Heart left ventricle (tissue), 16 donors: ENCODE results near the gene MKRN1. TPM values are rescaled to one million over a fixed set of nuclear protein-coding genes. Genes with fewer than 3 reads are reported as not detected.
"Not testable (repeated sequence)": the region's sequence is repeated elsewhere in the genome, so short reads cannot be mapped to it uniquely, and the experiment has no call there.

Experiments
- ATAC-seq, 4 donors: fragments of 200-7000 bp; cut with Tn5 transposase; one replicate each; pipeline ENCODE4 v1.9.1; 2020 to 2022; ENCODE audit warnings: moderate library complexity in 4 of 4, mild to moderate bottlenecking in 3 of 4, moderate number of reproducible peaks in 1 of 4
- DNase-seq, 5 donors: peaks; one replicate each; pipeline ENCODE4 v3.0.0-alpha.2; 2020
- H3K27ac ChIP-seq, 12 donors: fragments of 200-600 bp; sonication (generic) in 4 of 12; one replicate each; pipeline versions ENCODE4 v1.5.0 to v1.8.0; 2016 to 2022; ENCODE audit warnings: mild to moderate bottlenecking in 2 of 12
- H3K27me3 ChIP-seq, 9 donors: fragments of 200-600 bp; sonication (generic) in 2 of 9; one replicate each; pipeline versions ENCODE4 v1.5.1 to v1.8.0; 2016 to 2022; ENCODE audit warnings: mild to moderate bottlenecking in 3 of 9
- H3K36me3 ChIP-seq, 9 donors: fragments of 200-600 bp; sonication (generic) in 2 of 9; one replicate each; pipeline versions ENCODE4 v1.5.0 to v1.8.0; 2018 to 2022; ENCODE audit warnings: mild to moderate bottlenecking in 2 of 9
- H3K4me1 ChIP-seq, 12 donors: fragments of 200-600 bp; sonication (generic) in 4 of 12; one replicate each; pipeline versions ENCODE4 v1.5.0 to v1.8.0; 2016 to 2022; ENCODE audit warnings: mild to moderate bottlenecking in 3 of 12
- H3K4me3 ChIP-seq, 12 donors: fragments of 200-600 bp; sonication (generic) in 4 of 12; one replicate each; pipeline versions ENCODE4 v1.5.0 to v1.8.0; 2017 to 2022; ENCODE audit warnings: mild to moderate bottlenecking in 9 of 12, moderate library complexity in 4 of 12
- H3K9me3 ChIP-seq, 12 donors: fragments of 200-600 bp; sonication (generic) in 4 of 12; one replicate each; pipeline versions ENCODE4 v1.5.0 to v1.8.0; 2016 to 2022; ENCODE audit warnings: mild to moderate bottlenecking in 1 of 12
- POLR2A ChIP-seq, 2 donors: fragments of 450-650 bp; IDR thresholded peaks; one replicate each; pipeline ENCODE4 v1.6.1; 2017; ENCODE audit warnings: antibody characterized with exemption in 2 of 2, mild to moderate bottlenecking in 2 of 2, moderate library complexity in 2 of 2
- WGBS, 4 donors: extraction: QIAGEN DNeasy Blood & Tissue Kit in 2 of 4; methylation state at CpG; one replicate each; pipeline versions ENCODE4 v1.1.5 to v1.1.7; 2013 to 2018; 5-methylcytosine and 5-hydroxymethylcytosine counted together
- intact Hi-C, 10 donors: fragments of 100-400 bp; cut with DNase I; formaldehyde crosslinking; loops; one replicate each; pipeline versions ENCODE4 v1.11.1 to v1.14.2; 2022
- polyA plus RNA-seq, 2 donors: library from polyadenylated mRNA; stranded (reverse); fragments of 200-250 nt; gene quantifications; one replicate each; pipeline ENCODE4 v1.2.3, GENCODE V29; 2013
- total RNA-seq, 9 donors: library from RNA; depleted of rRNA in 2 of 9; stranded (reverse); fragments of >200 nt in 2 of 9; fragmentation: NEBNext Ultra II Directional in 3 of 9; extraction: Animal tissue kit (Norgen Biotek cat#: 25700) in 3 of 9; gene quantifications; one replicate each; pipeline versions ENCODE4 v1.1.0 to v1.2.4, GENCODE V29; 2016 to 2023
- TF ChIP-seq, protein P1 (sequence below), 12 donors: fragments of 200-600 bp; sonication (generic) in 4 of 12; IDR thresholded peaks; one replicate each; pipeline versions ENCODE4 v1.5.0 to v1.8.0; 2018 to 2022; ENCODE audit warnings: antibody characterized with exemption in 12 of 12, mild to moderate bottlenecking in 5 of 12
- donor health status: ischemic (EF 13 %, LVEDD 7.1; RV severe dilation, severe dysfunction).
- donor health status: healthy with polysubstance abuse.
- donor health status: DM: no; HTN: yes; CAD: no.
- donor health status: DM: no; HTN: no; CAD: no.
- donor health status: ischemic (EF 25% LVEDD 6.9; RV normal size, moderate dysfunction).
- donor health status: ischemic (EF 25% LVEDD 5.7; RV mildly dilated, moderate dysfunction).
- donor health status: healthy.
- donor health status: DM: yes; HTN: yes; CAD: no.
- donor health status: ischemic (EF 35%, LVEDD 5.7; RV mildly dilated, moderate dysfunction).
- donor health status: nonischemic (EF 11% LVEDD 7.7; RV severe dilation, severe dysfunction).
- donor health status: DM: yes; HTN: yes; CAD: no.
- donor health status: PGD.
- donor health status: ischemic (EF 29% LVEDD 5.4; RV normal size, mild dysfunction).
- donor health status: nonischemic (EF 23%, LVEDD 6.1; RV moderate dilation, normal function).

Gene MKRN1
- total and polyA plus RNA-seq, 11 donors, result 45.2 to 109 (median 87.7) TPM

GRCh38 chr7:140423501-140423900 is 55.8 kb downstream of the MKRN1 start:
- intact Hi-C loops, result no loop called here
- ATAC-seq (no peak), DNase-seq (no peak)
- TF ChIP-seq, protein P1, sequence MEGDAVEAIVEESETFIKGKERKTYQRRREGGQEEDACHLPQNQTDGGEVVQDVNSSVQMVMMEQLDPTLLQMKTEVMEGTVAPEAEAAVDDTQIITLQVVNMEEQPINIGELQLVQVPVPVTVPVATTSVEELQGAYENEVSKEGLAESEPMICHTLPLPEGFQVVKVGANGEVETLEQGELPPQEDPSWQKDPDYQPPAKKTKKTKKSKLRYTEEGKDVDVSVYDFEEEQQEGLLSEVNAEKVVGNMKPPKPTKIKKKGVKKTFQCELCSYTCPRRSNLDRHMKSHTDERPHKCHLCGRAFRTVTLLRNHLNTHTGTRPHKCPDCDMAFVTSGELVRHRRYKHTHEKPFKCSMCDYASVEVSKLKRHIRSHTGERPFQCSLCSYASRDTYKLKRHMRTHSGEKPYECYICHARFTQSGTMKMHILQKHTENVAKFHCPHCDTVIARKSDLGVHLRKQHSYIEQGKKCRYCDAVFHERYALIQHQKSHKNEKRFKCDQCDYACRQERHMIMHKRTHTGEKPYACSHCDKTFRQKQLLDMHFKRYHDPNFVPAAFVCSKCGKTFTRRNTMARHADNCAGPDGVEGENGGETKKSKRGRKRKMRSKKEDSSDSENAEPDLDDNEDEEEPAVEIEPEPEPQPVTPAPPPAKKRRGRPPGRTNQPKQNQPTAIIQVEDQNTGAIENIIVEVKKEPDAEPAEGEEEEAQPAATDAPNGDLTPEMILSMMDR (IDR thresholded peaks at IDR 0.05), result no peak
- TF ChIP-seq POLR2A (IDR thresholded peaks at IDR 0.05), result no peak
- Histone ChIP-seq H3K36me3 (no peaks in the 10 kb centered on the region), H3K27ac (no peak overlapping the region), H3K27me3 (peaks cover 0 to 3% (median 0%) of the 10 kb centered on the region in 9 donors), H3K4me1 (peaks cover 0 to 4% (median 0%) of the 10 kb centered on the region in 12 donors), H3K9me3 (no peaks in the 10 kb centered on the region), H3K4me3 (no peak overlapping the region)
- 92 to 97% (median 93%) methylated on average over 3 of the region's 3 CpGs for WGBS, 4 donors

GRCh38 chr7:140421521-140421920 is 57.8 kb downstream of the MKRN1 start:
- no peaks in the 10 kb centered on the region for H3K9me3 ChIP-seq
- DNase-seq, result no peak
- TF ChIP-seq, protein P1 (IDR thresholded peaks at IDR 0.05), result no peak
- no peak for TF ChIP-seq POLR2A (IDR thresholded peaks at IDR 0.05)

DNA sequence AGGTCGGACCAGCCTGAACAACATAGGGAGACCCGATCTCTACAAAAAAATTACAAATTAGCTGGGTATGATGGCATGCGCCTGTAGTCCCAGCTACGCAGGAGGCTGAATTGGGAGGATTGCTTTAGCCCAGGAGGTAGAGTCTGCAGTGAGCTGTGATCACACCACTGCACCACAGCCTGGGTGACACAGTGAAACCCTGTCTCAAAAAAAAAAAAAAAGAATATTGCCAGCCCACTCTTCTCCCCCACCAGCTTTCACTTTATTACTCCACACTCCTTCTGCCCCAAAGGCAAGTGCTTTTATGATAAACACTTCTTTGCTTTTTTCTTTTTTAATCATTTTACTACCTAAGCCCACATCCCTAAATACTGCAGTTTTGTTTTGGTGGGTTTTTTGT is 60.7 kb downstream of the MKRN1 start:
- no peaks in the 10 kb centered on the region for H3K9me3 ChIP-seq
- WGBS, 4 donors, result 87 to 93% (median 90%) methylated on average over 4 of the region's 4 CpGs
- H3K36me3 ChIP-seq, result no peaks in the 10 kb centered on the region
- H3K27me3 ChIP-seq, result no peaks in the 10 kb centered on the region
- intact Hi-C loops, result no loop called here
- TF ChIP-seq, protein P1 (IDR thresholded peaks at IDR 0.05), result no peak
- TF ChIP-seq POLR2A (IDR thresholded peaks at IDR 0.05), result no peak
- no peak overlapping the region for H3K27ac ChIP-seq
- H3K4me3 ChIP-seq, result no peak overlapping the region
- H3K4me1 ChIP-seq, result no peaks in the 10 kb centered on the region
- ATAC-seq (no peak), DNase-seq (no peak)

More at GRCh38 chr7:140421521-140421920, 57.8 kb downstream of the MKRN1 start:
- WGBS, 4 donors, result 93 to 96% (median 94%) methylated on average over 2 of the region's 2 CpGs
- Histone ChIP-seq H3K36me3 (no peaks in the 10 kb centered on the region), H3K27ac (no peak overlapping the region), H3K27me3 (no peaks in the 10 kb centered on the region), H3K4me3 (no peak overlapping the region), H3K4me1 (peaks cover 0 to 4% (median 0%) of the 10 kb centered on the region in 12 donors)
- ATAC-seq, result no peak
- intact Hi-C loops, result no loop called here

DNA sequence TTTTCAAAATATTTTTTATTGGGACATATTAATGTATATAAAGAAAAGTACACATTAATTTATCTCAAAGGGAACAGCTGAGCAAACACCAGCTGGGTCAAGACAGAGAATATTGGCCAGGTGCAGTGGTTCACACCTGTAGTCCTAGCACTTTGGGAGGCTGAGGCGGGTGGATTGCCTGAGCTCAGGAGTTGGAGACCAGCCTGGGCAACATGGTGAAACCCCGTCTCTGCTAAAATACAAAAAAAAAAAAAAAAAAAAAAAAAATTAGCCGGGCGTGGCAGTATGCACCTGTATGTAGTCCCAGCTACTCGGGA is 61.2 kb downstream of the MKRN1 start:
- 92 to 93% (median 92%) methylated on average over 5 of the region's 5 CpGs for WGBS, 4 donors
- H3K4me3 ChIP-seq, DNase-seq, H3K9me3 ChIP-seq, H3K27ac ChIP-seq, H3K27me3 ChIP-seq, H3K4me1 ChIP-seq, intact Hi-C loops, H3K36me3 ChIP-seq, ATAC-seq: not testable (repeated sequence)

- Histone ChIP-seq H3K27me3 (no peaks in the 10 kb centered on the region), H3K36me3 (no peaks in the 10 kb centered on the region), H3K27ac (no peak overlapping the region), H3K9me3 (no peaks in the 10 kb centered on the region), H3K4me1 (no peaks in the 10 kb centered on the region), H3K4me3 (no peak overlapping the region)
- WGBS, 4 donors, result 68 to 84% (median 79%) methylated on average over 6 to 8 of the region's 8 CpGs
- TF ChIP-seq, protein P1 (IDR thresholded peaks at IDR 0.05), result no peak
- no peak for TF ChIP-seq POLR2A (IDR thresholded peaks at IDR 0.05)
- intact Hi-C loops, result no loop called here
- ATAC-seq (no peak), DNase-seq (no peak)
Observed at GRCh38 chr7:140417456-140418155, 61.7 kb downstream of the MKRN1 start.
